Measurements from ENCODE around the gene ABCA13. TPM values are rescaled to one million over a fixed set of nuclear protein-coding genes. Genes with fewer than 3 reads are reported as not detected.

Gene ABCA13
- total RNA-seq, 6 experiments from 2014 or later: 0.43 to 2.6 (median 0.84) TPM

GRCh38 chr7:48286836-48287235 is 115.6 kb downstream of the ABCA13 start:
- H3K27ac ChIP-seq: no peak overlapping the region
- intact Hi-C loops (cut with DNase I): no loop called here
- no peaks in the 10 kb centered on the region for H3K9me3 ChIP-seq
- H3K4me3 ChIP-seq: no peak overlapping the region
- DNase-seq (no peak), ATAC-seq (no peak)
- H3K27me3 ChIP-seq: no peaks in the 10 kb centered on the region
- WGBS (ENCODE audit: insufficient coverage, low coverage, low lambda C conversion rate, missing lambda C conversion rate): 61% methylated on average over 5 of the region's 5 CpGs
- TF ChIP-seq POLR2A (IDR thresholded peaks at IDR 0.05) (no peak), CTCF (IDR thresholded peaks at IDR 0.05) (no peak)
- H3K4me1 ChIP-seq: no peaks in the 10 kb centered on the region
- H3K36me3 ChIP-seq: no peaks in the 10 kb centered on the region

- ATAC-seq (no peak), DNase-seq (no peak)
- Histone ChIP-seq H3K27ac (no peak overlapping the region), H3K9me3 (no peaks in the 10 kb centered on the region), H3K36me3 (no peaks in the 10 kb centered on the region), H3K4me1 (no peaks in the 10 kb centered on the region), H3K4me3 (no peak overlapping the region), H3K27me3 (no peaks in the 10 kb centered on the region)
- 72% methylated on average over 1 of the region's 1 CpG for WGBS (ENCODE audit: insufficient coverage, low coverage, low lambda C conversion rate, missing lambda C conversion rate)
- intact Hi-C loops (cut with DNase I): no loop called here
- TF ChIP-seq CTCF (IDR thresholded peaks at IDR 0.05) (no peak), POLR2A (IDR thresholded peaks at IDR 0.05) (no peak)
Observed at GRCh38 chr7:48289656-48290055, 118.4 kb downstream of the ABCA13 start.

- Histone ChIP-seq H3K27me3 (no peaks in the 10 kb centered on the region), H3K27ac (no peak overlapping the region), H3K9me3 (no peaks in the 10 kb centered on the region), H3K4me1 (no peaks in the 10 kb centered on the region), H3K36me3 (no peaks in the 10 kb centered on the region), H3K4me3 (no peak overlapping the region)
- intact Hi-C loops (cut with DNase I): no loop called here
- TF ChIP-seq CTCF (IDR thresholded peaks at IDR 0.05): no peak
- no peak for TF ChIP-seq POLR2A (IDR thresholded peaks at IDR 0.05)
- ATAC-seq (no peak), DNase-seq (no peak)
- no CpG with 5 or more reads among the region's 4 CpGs for WGBS (ENCODE audit: insufficient coverage, low coverage, low lambda C conversion rate, missing lambda C conversion rate)
Observed at GRCh38 chr7:48292949-48293348, 121.7 kb downstream of the ABCA13 start.

- no peak for TF ChIP-seq CTCF (IDR thresholded peaks at IDR 0.05)
- no peak for TF ChIP-seq POLR2A (IDR thresholded peaks at IDR 0.05)
- no peak overlapping the region for H3K27ac ChIP-seq
- intact Hi-C loops (cut with DNase I): no loop called here
- H3K4me1 ChIP-seq: no peaks in the 10 kb centered on the region
- H3K9me3 ChIP-seq: no peaks in the 10 kb centered on the region
- H3K4me3 ChIP-seq: no peak overlapping the region
- no peak for DNase-seq
- H3K27me3 ChIP-seq: no peaks in the 10 kb centered on the region
- no peaks in the 10 kb centered on the region for H3K36me3 ChIP-seq
- ATAC-seq: no peak
- WGBS (ENCODE audit: insufficient coverage, low coverage, low lambda C conversion rate, missing lambda C conversion rate): 56% methylated on average over 7 of the region's 7 CpGs
Observed at GRCh38 chr7:48295296-48295971, 124.2 kb downstream of the ABCA13 start.

Data from right lobe of liver (tissue), 6 donors.